Stimulated activated CD4-positive, alpha-beta T cell treated with anti-CD3 and anti-CD28 coated beads, Interleukin-4, amount 100 ng/mL, for 48 hours (primary cell): ENCODE measurements around the gene WWC2.
"Not testable (repeated sequence)": the region's sequence is repeated elsewhere in the genome, so short reads cannot be mapped to it uniquely, and the experiment has no call there.

Experiments used
- DNase-seq, 2 donors: peaks; one replicate each; pipeline ENCODE4 v3.0.0-alpha.2; 2020; ENCODE audit warnings: low read depth in 2 of 2

Gene WWC2

DNA sequence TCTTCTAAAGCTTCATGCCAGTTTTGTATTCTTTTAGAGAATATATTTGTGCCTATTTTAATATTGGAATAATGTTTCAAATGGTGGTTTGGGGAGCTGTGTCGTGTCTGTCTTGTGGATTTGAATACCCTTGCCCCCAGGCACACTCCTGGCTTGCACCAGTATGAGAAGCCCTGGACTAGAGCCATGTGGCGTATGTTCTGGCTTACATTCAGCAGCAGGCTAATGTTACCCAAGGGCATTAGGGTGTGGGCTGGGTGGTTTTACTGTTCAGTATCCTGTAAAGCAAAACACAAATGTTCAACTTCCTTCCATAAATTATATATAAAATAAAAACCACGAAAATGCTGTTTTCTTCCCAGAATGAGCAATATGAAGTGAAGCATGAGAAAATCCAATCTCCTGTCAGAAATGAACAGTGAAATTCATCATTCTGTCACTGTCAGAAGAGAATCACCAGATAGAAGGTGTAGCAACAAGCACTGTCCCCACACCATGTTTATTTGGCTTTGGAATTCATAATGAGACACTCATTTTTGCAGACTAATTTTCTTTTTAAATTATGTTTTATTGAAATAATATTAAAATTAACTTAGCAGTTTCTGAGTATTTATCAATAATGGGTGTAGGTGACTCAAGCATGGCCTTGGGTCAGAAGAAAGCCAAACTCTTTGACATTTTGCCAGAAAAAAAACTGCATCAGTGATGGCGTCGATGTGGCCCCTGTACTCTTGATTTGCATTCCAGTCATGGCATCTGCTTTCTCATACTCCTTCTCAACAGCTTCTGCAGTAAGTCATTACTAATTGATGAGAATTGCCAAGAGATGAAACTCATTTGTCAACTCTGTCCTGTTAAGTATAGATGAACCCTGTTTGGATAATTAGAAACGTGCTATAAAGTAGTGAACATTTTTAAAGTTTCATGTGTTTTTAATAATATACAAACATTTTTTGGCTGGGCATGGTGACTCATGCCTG lies 43.8 kb downstream of the WWC2 start:
- DNase-seq = no peak

DNA sequence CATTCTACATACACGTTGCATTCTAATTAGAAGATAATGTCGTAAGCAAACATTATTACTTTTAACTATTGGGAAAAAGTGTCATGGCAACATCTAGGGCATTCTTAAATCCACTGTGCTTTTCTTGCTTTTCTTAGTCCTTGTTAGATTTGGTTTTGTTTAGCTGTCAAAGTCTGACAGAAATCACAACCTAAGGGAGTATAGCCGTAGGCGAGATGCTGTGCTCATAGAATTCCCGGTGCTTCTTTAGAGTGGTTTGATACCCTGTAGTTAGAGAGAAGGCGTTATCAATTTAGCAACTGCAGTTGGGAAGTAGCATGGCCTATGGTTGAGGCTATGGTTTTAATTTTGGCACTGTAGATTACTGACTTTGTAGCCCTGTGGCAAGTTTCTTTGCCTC lies 45.7 kb downstream of the WWC2 start:
- no peak for DNase-seq

DNA sequence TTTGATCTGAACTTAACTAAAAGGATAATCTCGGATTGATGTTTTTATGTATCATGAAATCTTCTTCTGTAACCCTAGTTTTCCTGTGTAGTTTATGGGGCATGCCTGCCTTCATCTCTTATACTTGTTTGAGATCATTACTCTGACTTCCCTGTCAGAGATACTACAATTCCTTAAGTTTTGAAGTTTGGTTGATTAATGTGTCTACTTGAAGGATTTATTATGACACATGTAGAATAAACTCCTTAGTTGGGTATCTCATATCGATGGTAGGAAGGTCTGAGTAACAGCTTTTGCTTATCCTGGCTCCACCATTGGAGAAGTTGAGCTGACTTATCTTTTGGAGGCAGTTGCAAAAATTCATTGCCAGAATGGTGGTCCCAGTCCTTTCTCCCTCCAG lies 46.7 kb downstream of the WWC2 start:
- DNase-seq = no peak

DNA sequence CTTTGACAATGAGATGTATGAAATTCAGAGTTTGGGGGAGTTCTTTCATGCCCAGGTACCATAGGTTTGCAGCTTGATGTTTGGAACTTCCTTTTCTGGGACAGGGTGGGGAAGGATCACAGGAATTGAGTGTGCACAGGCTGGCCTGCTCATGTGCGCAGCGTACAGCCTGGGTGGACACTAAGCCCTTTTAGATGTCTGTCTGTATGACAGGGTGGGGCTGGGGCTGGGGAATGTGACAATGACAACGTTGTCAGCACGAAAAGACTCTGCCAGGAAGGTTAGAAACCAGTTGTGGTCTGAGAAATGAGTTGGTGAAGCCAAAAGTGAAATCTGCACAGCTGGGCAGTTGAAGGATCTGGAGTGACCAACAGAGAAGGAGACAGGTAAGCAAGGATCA lies 47.4 kb downstream of the WWC2 start:
- no peak for DNase-seq

DNA sequence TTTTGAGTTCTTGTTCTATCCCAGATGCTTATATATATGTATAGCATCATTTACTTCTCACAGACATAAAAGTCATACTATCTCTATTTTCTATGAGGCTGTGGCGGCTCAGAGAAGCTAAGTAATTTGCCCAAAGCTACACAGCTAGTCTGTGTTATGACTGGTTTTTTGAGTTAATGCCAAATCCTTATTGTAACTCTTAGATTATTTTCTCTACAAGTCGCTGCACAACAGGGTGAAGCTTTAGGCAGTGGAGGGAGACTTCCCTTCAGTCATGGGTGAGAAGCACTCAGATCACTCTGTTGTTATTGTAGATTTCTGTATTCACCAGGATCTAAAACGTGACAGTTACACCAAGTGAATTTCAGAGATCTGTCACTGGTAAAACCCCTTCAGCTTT lies 48.1 kb downstream of the WWC2 start:
- no peak for DNase-seq

DNA sequence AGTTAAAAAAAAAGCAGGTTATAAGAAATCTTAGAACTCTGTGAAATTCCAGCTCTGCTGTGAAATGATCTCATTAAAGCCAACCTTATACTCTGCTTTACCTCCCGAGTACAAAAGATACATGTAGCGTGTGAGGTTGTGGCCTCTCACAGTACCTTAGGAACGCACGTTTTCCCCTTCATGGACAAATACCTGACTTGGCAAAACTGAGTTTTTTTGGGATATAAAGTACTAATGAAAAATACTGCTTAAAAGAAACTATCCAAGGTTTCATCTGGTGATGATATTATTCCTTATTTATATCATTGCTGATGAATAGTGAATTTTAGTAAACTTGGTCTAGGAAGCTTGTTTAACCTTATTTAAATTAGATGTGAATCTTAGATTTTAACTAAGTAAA lies 48.9 kb downstream of the WWC2 start:
- no peak for DNase-seq

DNA sequence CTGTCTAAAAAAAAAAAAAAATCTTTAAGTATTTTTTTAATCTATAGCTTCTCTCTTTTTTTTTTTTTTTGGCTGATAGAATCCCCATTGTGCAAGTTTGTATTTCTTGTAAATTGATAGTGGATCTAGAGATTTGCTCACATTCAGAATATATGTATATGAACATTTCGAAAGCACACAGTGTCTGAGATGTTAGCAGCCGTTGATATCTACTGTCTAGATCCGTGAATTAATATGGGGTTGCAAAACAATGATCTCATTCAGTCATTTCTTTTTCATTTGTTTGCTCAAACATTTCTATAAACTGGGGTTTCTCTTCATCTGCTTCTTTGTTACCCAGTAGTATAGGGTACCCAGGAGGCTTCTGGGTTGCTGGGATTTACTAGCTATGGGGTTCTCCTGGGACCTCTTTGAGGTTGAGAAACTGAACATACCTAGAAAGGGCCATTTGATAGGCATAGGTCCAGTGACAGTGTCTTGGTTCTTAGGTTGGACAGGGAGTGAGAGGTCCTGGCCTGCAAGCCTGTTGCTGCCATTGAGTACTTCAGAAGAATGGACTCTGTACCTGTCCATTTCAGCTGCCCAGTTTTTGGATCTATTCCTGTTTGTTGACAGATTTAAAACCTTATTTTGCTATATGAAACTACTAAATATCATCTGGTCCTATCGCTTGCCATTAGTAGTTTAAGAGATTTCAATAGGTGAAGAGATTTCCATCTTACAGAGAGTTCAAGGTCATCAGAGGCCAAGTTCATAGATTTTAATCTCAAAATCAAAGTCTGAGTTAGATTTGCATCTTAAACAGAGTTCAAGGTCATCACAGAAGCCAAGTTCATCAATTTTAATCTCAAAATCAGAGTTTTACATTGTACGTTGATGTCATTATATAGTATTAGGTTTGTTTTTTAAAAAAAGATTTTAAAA lies 50.8 kb downstream of the WWC2 start:
- DNase-seq = no peak

DNA sequence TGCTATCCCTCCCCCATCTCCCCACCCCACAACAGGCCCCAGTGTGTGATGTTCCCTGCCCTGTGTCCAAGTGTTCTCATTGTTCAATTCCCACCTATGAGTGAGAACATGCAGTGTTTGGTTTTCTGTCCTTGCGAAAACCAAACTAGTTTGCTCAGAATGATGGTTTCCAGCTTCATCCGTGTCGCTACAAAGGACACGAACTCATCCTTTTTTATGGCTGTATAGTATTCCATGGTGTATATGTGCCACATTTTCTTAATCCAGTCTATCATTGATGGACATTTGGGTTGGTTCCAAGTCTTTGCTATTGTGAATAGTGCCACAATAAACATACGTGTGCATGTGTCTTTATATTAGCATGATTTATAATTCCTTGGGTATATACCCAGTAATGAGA lies 51.6 kb downstream of the WWC2 start:
- not testable (repeated sequence) for DNase-seq

DNA sequence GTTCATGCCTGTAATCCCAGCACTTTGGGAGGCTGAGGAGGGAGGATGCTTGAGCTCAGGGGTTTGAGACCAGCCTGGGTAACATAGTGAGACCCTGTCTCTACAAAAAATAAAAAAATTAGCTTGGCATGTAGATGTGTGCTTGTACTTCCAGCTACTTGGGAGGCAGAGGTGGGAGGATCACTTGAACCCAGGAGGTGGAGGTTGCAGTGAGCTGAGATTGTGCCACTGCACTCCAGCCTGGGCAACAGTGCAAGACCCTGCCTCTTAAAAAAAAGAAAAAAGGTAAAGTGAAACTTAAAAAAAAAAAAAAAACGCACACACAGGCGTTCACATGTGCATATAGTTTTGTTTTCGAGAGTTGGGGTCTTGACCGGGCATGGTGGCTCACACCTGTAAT lies 53.2 kb downstream of the WWC2 start:
- DNase-seq = not testable (repeated sequence)

DNA sequence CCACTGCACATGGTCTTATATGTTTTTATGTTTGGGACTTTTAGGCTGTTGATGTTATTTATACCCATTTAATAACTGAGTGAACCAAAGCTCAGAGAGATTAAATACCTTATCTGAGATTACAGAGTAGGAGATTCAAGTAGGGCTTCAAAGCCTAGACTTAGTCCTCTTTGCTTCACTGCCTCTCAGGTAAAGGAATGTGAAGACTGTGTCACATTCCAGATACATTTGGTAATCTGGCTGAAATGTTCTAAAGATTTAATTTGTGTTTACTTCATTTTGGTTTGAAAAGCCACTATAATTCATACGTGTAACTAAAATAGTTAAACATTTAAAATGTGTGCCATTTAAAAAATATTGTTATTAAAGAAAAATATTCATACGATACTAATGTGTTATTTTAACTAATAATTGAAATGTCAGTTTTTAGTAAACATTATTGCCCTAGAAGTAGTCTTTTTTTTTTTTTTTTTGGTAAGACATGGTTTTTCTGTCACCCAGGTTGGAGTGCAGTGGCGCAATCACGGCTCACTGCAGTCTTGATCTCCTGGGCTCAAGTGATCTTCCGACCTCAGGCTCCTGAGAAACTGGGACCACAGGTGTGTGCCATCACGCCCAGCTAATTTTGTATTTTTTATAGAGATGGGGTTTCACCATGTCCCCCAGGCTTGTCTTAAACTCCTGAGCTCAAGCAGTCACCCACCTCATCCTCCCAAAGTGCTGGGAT lies 54.3 kb downstream of the WWC2 start:
- no peak for DNase-seq

DNA sequence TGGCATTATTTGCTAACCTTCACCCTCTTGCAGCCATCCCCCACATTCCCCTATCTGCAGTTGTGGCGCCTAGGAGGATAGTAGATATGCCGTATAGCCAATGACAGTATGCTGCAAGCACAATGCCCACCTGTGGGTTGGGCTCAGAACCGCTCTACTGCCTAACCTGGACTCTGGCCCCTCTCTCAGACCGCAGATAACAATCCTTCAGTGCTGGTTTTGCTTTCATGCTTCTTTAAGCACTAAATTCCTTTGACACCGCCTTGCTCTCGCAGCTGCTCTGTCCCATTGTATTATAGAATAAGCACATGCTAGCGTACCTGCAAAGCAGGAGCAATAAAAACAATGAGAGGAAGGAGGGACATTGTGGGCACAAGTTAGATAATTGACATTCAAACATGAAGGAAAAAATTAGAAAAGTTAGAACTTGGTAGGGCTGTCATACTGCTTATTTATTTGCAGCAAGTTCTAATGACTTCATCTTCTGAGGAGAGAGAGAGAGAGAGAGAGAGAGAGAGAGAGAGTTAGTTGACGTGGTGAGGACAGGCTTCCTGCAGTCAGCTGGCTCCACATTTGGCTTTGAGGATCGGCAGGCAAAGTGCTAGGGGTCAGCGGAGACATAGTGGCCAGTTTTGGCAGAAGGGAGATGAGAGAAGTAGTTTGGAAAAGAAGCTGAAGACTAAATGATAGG lies 55.8 kb downstream of the WWC2 start:
- DNase-seq = no peak

DNA sequence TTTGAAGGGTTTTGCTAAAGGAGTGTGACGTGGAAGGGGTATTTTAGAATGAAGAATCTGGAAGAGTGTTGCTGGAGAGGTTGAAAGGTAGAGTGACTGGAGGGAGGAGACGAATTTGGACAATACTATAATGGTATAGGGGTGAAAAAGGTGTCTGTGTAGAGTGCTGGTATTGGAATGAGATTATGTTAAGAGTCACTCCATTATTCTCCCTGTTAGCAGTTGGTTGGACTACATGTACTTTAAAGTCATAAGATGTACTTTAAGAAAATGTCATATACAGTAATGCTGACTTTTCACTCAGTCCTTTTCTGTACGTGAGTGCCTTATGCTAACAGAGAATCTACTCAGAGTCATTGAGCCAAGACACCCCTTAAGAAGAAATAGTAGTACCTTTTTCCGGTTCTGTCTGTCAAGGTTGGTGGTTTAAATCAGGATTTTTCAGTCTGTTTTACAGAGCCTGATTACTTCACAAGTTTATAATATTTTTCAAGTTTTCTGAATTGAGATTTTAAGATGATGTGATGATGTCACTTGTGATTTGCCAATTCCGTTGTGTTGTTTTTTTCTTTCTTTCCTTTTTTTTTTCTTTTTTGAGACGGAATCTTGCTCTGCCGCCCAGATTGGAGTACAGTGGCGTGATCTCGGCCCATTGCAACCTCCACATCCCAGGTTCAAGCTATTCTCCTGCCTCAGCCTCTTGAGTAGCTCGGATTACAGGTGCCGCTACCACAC lies 56.6 kb downstream of the WWC2 start:
- no peak for DNase-seq

DNA sequence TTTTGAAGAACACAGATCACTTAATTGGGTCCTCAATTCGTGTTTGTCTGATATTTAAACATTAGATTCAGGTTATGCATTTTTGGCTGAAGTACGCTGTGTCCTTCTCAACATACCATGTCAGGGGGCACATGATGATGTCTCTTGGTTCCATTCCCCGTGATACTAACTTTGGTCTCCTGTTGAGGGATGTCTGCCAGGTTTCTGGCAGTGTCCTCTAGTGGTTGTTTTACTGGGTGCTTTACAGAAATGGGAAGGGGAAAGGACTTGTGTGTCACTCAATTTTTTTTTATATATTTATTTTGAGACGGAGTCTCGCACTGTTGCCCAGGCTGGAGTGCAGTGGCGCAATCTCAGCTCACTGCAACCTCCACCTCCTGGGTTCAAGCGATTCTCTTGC lies 58.2 kb downstream of the WWC2 start:
- no peak for DNase-seq

DNA sequence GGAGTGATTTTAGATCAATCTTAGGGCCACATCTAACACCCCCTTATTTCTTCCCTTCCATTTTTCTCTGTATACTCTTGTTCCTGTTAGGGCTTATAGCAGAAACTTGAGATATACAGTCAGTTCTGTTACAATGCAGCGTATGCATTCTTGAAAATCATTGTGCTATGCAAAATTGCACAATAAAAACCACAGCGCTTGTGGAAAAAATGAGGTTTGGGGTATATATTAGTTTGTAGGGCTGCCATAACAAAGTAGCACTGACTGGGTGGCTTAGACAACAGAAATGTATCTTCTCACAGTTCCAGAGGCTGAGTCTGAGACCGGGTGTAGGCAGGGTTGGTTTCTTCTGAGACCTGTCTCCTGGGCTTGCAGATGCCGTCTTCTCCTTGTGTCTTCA lies 59.0 kb downstream of the WWC2 start:
- no peak for DNase-seq

DNA sequence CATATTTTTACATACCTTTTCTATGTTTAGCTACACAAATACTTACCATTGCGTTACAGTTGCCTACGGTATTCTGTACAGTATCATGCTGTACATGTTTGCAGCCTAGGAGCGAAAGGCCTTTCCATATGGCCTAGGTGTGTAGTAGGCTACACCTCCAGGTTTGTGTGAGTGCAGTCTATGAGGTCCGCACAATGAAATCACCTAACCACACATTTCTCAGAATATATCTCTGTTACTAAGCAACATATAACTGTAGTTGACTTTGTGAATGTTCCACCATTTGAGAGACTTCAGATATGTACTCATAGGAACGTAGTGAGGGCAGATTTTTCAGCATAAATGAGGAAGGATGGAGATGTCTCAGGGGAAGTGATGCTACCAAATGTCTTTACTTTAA lies 62.6 kb downstream of the WWC2 start:
- DNase-seq = no peak

DNA sequence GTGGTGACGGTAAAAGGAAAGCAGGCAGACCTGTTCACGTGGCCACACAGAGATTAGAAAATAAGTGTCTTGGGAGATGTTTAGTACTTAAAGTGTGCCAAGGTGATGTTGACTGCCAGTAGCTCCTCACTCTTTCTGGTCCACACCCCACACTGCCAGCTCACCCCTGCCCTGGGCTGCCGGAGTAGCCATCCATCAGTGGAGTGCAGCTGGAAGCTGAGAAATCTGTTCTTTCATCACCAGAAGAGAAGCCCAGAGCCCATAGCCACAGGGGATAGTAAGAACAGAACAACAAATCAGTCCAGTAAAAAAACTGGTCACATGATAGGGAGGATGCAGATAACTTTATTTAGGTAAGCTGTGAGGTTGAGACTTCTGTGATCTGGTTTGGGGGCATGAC lies 64.1 kb downstream of the WWC2 start:
- no peak for DNase-seq

DNA sequence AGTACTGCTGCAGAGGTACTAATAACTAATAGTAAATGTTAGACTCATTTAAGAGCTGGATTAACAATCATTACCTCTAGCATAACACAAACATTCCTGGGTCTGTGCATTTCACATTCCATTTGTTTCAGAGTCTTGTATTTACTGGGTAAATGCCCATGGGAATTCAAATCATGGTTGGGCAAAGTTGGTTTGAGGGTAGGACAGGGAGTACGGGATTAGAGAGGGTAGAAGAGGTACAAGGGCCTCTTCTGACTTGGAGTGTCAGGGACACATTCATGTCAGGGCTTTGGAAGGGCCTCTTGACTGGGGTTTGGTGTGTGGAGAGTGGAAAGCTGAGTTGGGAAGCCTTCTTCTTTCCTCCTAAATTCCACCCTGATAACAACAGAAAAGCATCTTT lies 65.9 kb downstream of the WWC2 start:
- no peak for DNase-seq

DNA sequence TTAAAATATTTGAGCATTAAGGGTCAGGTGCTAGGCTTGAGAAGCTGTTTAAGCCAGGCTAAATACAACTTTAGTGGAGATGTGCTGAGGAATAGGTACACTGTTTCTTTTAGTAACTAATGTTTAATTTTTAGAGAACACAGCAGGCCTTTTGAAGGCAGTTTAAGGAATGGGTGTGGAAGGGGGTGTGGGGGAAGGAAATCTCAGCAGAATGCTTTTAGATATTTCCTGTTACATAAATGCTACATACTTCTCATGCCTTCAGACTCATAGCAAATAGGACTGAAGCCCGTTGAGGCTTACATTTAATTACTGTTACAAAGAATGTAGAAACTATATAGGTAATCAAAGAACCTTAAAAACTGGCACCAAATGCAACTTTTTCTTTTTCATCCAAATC lies 66.3 kb downstream of the WWC2 start:
- DNase-seq = no peak

DNA sequence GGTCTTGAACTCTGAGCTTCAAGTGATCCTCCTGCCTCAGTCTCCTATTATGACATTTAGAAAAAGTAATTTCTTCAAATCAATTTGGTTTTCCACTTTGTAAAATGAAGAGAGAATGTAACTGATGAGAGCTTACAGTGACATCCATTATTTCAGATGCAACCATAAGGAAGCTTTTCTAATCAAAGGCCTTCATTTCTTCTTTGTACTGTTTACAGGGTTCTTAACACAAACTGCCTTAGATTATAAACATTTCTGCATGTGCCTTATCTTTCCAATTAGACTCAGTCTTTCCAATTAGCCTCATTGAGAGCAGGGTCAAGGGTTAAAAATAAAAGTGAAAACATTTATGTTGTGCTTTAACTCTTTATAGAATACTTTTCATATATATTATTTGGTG lies 71.8 kb downstream of the WWC2 start:
- DNase-seq = no peak

DNA sequence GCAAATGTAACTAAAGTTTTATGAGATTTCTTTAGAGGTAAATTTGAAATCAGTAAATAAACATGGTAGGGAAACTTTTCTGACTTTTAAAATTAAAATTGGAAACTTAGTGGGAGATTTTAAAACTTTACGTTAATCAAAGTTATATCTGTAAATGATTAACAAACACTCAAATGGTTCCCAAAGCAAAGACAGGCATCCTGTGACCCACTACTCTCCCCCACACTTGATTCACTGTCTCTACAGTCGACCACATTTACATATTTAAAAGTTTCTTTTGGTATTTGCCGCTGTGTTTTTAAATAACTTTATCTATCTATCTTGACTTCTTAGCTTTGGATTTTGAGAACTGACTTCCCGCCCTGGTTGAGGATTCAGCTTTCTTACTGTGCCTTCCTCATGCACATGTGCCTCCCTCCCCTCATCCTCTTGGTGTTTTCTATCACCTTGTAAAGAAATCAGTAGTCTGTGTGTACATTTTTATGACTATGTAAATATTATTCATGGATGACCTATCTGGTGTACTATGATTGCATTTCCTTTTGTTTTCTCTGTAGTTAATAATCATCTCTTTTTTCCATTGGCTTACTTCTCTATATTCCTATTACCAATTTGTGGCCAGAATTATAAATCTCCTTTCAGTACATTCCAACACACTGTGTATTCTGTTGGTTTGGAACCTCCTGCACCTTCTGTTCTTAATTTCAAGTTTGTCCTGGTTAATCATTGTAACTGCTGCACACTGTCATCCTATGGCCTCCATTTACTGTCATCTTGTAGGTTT lies 72.6 kb downstream of the WWC2 start:
- no peak for DNase-seq
